Fibroblast of gingiva (primary cell): ENCODE results near the gene GDAP2.
"Not testable (repeated sequence)": the region's sequence is repeated elsewhere in the genome, so short reads cannot be mapped to it uniquely, and the experiment has no call there.

Experiments used
- DNase-seq: peaks from one replicate; pipeline ENCODE4 v3.0.0-alpha.2; 2011; ENCODE audit warnings: low read depth

GDAP2 gene

DNA sequence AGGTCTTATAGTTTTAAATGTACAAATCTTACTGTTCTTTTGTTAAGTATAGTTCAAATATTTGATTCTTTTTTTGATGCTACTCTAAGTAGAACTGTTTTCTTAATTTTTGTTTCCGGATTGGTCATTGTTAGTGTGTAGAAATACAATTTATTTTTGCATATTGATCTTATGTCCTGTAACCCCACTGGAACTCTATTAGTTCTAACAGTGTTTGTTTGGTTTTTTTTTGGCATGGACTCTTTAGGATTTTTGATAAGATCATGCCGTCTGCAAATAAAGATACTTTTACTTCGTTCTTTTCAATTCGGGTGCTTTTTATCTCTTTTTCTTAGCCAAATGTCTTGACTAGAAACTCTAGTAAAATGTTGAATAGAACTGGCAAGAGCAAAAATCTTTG lies 26.5 kb downstream of the GDAP2 start:
- no peak for DNase-seq

DNA sequence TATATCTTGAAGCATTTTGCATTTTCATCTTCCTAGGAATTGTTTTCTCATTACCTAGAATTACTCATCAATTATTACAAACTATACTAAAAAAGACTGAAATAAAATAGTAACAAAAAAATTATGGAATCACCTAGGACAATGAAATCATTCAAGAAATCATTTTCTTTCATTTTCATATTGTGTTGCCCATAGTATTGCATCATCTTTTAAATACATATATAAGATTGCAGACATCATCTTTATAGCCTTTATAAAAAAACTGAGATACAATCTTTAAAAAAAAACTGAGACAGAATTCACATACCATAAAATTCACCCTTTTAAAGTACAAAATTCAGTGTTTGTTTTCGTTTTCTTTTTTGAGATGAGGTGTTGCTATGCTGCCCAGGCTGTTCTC lies 29.6 kb downstream of the GDAP2 start:
- DNase-seq = no peak

DNA sequence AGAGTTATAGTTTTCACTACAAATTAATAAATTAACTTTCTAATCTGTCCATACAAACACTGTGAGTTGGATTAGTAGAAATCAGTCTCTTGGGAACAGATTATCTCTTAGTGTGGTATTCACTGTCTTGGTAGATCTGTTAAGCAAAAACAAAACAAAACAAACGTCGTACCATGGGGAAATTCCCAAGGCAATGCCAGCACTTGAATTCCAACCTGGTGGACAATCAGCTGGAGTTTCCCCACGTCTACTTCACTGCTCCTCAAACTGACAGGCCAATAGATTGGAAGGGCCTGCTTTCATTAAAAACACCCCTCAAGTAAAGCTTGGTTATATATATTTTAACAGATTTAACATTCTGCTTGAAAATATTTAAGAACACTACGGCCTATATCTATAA lies 31.9 kb downstream of the GDAP2 start:
- DNase-seq = no peak

DNA sequence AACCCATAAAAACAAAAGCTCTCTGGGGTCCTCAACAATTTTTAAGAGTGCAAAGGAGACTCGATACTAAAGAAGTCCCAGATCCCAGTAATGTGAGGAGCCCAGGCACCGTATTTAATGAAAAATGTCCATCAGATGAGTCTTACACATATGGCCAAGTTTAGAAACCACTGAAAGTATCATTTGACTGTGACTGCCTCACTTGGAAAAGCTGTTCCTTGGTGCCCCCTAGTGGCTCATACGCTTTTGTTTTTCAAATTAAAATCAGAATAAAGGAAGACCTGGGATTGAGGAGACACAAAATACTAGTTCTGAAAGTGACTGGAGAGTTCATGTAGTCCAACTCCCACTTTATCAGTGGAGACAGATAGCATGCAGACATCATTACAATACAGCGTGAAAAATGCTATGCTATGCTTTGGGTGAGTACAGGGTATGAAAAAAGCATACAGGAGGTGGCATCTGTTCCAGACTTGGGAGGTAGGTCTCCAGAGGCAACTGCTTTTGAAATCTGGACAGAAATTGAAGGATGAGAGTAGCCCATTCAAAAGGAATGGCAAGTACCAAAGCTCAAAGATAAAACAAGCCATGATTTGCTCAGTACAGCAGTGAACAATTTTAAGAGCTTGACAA lies 33.8 kb downstream of the GDAP2 start:
- DNase-seq = peak; percentile 80

DNA sequence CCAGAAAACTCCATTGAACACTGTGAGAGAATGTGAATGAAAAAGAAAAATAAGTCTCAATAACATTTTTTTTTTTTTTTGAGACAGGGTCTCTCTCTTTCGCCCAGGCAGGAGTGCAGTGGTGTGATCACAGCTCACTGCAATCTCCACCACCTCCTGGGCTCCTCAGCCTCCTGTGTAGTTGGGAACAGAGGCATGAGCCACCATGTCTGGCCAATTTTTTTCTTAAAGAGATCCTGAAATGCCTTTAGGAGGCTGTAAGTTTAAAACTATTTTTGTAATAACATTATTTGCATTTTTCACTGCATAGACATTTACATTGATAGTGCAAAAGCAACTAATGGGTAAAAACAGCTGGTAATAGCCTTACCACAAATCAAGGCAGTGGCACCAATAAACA lies 35.3 kb downstream of the GDAP2 start:
- no peak for DNase-seq

DNA sequence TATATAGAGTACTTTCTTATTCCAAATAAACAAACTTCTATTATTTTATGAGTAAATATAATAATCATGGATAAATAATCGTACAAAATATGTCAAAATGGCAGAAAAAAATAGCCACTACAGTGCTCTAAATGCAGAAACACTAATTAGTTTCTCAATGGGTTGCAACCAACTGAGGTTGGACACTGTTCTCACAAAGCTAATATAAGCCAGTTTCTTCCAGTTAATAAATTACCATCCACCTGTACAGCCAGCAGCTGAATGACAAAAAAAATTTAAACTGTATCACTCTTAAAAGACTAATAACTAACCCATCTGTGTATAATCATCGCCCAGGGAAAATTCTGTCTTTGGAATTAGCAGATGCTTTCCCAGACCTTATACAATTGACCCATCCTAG lies 36.9 kb downstream of the GDAP2 start:
- no peak for DNase-seq

DNA sequence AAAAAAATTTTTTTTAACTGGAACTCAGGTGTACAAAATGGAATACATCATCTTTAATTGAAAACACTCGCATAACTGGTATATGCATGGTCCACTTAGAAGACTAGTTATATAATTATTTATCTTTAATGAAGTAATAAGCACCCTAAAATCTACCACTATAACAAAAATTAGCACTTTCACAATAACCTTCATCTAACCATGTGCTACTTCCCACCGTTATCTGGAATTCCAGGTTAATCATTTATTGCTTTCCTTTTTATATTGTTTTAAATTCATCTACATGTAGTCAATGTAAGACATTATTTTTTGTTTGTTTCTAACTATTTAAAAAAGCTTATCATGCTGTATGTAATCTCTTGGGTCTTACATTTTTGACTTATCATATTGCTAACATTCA lies 39.0 kb downstream of the GDAP2 start:
- DNase-seq = no peak

DNA sequence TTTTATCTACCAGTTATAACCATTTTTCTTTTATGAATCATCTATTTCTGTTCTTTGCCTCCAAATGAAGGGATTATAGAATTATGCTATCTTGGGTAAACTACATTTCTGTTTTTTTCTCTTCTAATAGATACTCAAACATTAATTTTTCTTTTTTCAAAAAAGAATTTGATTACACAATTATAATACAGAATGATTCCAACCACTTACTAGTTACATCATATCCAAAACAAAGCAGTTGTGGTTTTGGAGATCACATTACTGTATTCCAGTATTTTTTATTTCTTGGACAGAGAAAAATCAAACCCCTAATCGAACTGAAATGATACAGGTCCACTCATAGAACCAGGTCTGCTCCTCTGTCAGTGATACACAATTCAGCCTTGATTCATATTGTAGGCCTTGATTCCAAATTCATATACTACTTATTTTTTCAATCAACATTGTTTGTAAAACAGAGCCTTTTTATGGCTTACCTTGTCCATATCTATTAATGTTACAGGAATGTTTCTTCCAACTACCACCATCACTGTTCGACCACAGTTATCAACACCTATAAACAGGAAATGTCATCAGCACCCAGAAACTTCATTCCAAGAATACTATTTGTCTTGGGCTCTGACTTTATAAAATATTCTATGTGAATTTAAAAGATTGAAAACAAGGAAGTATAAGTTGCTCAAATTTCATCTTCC lies 43.2 kb downstream of the GDAP2 start:
- DNase-seq = peak; percentile 7

DNA sequence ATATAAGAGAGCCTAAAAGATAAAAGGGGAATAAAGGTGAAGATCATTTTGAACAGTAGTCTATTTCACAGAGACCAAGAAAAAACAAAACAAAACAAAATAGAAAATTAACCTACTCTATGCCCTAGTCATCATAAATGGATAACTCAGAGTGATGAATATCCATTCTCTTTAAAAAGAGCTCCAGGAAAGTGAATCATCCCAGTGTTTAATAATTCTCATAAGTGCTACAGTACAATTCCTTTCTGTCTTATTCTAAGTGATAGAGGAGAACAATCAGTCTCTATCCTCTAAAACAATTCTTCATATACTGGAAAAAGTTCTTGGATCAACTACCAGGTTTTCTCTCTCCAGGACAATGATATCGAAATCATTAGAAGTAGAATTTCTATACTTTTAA lies 45.8 kb downstream of the GDAP2 start:
- no peak for DNase-seq

DNA sequence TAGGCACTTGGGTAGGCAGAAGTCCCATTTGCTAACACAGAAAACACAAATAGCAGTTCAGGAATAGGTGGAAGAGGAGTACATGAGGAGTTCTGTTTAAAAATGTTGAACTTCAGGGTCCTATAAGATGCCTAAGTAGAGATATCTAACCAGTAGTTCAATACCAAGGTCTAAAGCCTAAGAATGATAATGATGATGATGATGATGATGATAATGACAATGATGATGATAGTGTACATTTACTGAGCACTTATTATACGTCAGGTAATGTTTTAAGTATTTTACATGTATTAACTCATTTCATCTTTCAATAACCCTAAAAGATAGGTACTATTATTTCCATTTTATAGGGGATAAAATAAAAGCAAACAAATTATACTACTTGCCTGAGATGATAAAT lies 50.1 kb downstream of the GDAP2 start:
- no peak for DNase-seq

DNA sequence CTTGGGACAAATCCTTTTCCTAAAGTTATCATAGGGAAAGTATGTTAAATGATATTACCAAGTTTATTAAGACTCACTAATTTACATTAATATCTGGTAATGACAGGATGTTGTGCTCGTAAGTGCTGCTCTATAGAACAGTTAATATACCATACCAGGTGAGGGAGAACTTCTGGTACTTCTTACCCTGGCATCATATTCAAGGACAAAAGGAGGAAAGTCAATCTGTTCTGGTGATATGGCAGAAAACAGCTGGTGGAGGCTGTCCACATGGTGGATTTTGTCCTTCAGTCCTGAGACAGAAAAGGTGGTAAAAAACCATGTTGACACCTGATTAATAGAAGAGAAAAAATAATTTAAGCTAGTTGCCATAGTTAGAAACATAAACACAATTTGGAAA lies 51.6 kb downstream of the GDAP2 start:
- no peak for DNase-seq

DNA sequence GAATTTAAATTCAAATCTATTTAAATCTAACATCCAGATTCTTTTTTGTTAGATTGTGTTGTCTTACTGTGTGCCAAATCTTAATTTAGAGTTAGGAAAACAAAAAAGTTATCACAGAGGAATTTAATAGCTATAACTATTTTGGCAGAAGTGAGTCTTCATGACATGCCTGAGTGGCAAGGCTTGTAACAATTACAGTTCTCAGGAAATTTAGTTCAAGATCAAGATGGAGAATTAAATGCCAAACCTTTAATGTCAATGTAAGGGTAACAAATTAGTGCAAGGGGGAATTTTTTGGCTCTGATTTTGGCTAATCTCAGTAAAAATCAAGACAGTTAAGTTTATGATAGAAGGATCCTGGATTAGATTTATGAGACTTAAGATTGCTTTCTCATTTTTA lies 58.4 kb downstream of the GDAP2 start:
- DNase-seq = no peak

DNA sequence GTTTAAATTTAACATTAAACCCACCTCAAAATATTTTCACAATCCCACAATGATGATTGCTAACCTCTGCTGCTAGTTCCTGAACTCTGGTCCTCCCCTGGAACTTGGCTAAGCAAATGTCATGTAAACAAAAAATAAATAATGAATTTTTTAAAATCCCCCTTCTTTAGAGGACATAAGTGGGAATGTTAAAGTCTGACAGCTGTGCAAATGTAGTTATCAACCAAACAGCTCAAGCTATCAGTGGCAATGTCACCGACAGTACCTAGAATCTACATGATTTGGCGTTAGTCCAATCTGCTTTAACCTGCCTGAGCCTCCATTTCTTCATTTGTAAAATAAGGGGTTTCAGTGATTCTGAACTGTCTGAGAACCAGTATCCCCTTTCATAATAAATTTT lies 67.7 kb downstream of the GDAP2 start:
- no peak for DNase-seq

DNA sequence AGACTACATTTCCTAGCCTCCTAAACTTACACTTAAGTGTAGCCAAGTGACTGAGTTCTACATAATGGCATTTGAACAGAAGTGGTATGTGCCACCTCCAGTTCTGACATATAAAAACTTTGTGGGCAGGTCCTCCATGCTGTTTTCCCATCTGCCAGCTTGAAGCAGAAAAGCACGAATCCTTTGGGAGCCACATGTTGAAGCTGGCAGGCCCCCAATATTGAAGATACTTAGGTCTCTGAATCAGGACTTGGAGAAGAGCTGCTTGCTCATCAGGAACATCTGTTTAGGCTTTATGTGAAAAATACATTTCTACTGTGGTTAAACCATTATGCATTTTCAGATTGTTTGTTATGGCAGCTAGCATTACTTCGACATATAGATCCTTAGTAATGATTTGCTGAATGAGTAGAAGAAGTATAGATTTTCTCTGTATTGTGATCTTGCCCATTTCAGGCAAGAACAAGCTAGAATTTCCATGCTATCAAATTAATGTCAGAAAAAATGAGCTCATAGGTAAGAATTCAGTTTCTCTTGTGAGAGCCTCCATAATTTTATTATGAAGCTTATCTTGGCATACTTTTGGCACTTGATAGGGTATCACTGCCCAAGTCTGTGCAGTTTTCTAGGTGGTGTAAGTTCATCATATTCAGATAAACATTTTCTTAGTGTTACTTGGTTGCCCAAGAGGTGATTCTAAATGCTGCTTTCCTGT lies 68.4 kb downstream of the GDAP2 start:
- DNase-seq = peak; percentile 85

DNA sequence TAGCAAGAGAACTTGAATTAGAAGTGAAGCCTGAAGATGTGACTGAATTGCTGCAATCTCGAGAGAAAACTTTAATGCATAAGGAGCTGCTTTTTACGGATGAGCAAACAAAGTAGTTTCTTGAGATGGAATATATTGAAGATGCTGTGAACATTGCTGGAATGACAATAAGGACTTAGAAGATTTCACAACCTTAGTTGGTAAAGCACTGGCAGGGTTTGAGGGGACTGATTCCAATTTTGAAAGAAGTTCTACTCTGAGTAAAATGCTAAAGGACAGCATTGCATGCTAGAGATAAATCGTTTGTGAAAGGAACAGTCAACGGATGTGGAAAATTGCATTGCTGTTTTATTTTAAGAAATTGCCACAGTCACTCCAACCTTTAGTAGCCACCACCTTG lies 69.5 kb downstream of the GDAP2 start:
- DNase-seq = peak; percentile 70

DNA sequence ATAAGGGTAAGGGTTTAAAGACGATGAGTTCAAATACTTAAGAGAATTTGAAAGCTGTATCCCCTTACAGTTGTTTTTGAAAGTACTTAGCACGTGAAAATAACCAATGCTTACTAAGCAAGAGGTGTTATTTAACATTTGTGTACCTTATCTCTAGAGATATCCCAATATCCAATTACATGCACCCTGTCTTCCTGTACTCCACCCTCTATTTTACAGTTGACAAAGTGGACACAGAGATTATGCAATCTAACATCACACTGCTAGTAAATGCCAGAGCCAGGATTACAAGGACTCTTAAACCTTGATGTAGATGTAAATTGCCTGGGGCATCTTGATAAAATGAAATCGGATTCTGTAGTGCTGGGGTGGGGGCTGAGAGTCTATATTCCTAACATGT lies 72.0 kb downstream of the GDAP2 start:
- no peak for DNase-seq

DNA sequence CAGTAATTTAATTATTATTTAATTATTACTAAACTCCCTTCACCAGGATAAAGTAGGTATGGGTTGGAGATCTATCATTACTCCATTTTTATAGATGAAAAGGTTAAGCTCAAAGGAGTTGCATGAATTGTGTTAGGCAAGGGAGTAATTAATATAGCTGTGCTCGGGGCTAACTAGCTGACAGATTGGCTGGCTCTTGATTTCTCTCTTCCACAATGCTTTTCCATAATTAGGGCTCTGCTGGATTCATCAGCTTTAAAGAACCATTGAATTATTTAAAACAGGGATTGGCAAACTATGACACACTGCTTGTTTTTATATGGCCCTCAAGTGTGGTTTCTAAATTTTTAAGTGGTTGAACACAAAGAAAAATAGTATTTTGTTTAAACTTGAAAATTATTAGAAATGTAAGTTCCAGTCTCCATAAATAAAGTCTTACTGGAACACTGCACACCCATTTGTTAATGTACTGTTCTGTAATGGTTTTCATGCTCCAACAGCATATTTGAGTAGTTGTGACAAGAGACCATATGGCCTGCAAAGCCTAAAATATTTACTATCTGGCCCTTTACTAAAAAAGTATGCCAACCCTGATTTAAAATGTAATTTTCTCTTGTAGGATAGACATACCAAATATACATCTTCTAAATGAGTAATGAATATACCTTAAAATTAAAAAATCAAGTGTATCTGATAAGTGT lies 76.4 kb downstream of the GDAP2 start:
- DNase-seq = no peak

DNA sequence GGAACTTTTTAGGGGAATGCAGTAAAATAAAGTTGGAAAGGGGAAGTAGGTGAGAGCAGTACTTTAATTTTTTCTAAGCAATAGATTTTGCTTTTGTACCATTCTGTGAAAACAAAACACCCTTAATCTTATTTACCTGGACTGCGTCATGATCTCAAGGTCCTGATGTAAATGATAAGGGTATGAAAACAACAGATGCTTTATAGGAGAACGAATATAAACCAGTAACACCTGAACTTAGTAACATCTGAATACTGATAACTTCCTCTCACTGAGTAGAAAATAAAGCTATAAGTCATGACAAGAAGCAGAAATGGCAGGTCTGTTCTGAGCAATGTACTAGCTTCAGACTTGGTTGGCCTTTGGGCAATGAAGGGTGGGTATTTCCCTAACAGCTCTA lies 77.7 kb downstream of the GDAP2 start:
- DNase-seq = no peak

DNA sequence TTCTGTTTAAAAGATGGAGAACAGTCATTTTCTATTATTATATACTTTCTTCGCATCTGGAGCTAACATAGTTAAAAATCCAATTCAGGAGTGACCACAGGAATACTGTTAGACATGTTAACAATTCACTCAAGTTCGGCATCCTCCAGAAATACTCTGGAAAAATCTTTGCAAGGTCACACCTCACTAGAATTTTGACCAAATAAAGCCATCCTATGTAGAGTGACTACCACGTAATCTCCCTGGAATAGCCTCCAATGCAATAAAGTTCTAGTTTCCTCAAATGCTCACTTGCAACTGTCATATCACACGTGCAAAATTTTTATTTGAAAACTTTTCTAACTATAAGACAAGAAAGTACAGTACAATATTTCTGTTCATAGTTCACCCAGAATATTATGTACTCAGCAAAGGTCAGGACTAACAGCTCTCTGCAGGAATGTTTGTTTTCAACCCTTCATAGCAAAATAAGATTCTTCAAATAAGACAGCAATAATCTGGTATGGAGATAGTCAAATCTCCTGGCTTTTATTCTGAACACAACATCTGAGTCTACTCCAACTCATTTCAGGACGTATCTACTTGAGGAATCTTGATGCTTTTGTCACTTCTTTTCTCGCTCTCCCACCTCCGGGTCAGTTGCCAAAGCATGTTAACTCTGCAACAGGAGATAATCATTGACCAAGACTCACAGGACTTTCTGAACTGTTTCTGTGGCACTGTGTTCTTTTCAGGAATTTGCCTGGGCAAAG lies 82.6 kb downstream of the GDAP2 start:
- no peak for DNase-seq

DNA sequence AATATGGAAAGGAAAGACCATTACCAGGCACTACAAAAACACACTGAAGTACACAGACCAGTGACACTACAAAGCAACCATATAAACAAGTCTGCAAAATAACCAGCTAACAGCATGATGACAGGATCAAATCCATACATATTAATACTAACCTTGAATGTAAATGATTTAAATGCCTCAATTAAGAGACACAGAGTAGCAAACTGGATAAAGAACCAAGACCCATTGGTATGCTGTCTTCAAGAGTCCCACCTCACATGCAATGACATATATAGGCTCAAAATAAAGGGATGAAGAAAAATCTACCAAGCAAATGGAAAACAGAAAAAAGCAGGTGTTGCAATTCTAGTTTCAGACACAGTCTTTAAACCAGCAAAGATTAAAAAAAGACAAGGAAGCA lies 84.9 kb downstream of the GDAP2 start:
- not testable (repeated sequence) for DNase-seq

DNA sequence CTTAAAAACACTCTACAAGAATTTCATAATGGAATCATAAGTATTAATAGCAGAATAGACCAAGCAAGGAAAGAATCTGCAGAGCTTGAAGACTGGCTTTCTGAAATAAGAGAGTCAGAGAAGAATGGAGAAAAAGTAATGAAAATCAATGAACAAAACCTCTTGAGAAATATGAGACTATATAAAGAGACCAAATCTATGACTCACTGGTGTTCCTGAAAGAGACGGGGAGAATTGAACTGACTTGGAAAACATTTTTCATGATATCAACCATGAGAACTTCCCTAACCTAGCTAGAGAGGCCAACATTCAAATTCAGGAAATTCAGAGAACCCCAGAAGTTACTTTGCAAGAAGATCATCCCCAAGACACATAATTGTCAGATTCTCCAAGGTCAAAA lies 85.6 kb downstream of the GDAP2 start:
- no peak for DNase-seq
